T-helper 22 cell (primary cell): ENCODE results near the gene ABHD3.
"Not testable (repeated sequence)": the region's sequence is repeated elsewhere in the genome, so short reads cannot be mapped to it uniquely, and the experiment has no call there.

Experiments
- DNase-seq: peaks from one replicate; pipeline ENCODE4 v3.0.0-alpha.2; 2020; ENCODE audit warnings: low read depth

ABHD3 gene

GRCh38 chr18:21650311-21650710, 54.3 kb downstream of the ABHD3 start:
- DNase-seq, result no peak

- DNase-seq, result not testable (repeated sequence)
Observed at GRCh38 chr18:21640375-21640774, 64.2 kb downstream of the ABHD3 start.

- DNase-seq, result no peak
Observed at GRCh38 chr18:21638822-21639221, 65.8 kb downstream of the ABHD3 start.

- DNase-seq, result no peak
Observed at GRCh38 chr18:21636769-21637168, 67.8 kb downstream of the ABHD3 start.

GRCh38 chr18:21634588-21635199, 69.9 kb downstream of the ABHD3 start:
- DNase-seq, result no peak

GRCh38 chr18:21632393-21632792, 72.2 kb downstream of the ABHD3 start:
- no peak for DNase-seq

- DNase-seq, result no peak
Observed at GRCh38 chr18:21629089-21629832, 75.3 kb downstream of the ABHD3 start.

- not testable (repeated sequence) for DNase-seq
Observed at GRCh38 chr18:21621640-21622039, 82.9 kb downstream of the ABHD3 start.

- peak; percentile 67 for DNase-seq
Observed at GRCh38 chr18:21612125-21613039, 92.2 kb downstream of the ABHD3 start, which contains the start of gene SNRPD1. Gene SNRPD1 (plus strand): TSS chr18:21612314. CDS start chr18:21612430, 116 bp downstream.

GRCh38 chr18:21611401-21612124, 93.0 kb downstream of the ABHD3 start:
- DNase-seq, result not testable (repeated sequence)

GRCh38 chr18:21605213-21605612, 99.4 kb downstream of the ABHD3 start:
- DNase-seq, result no peak

GRCh38 chr18:21604671-21605070, 99.9 kb downstream of the ABHD3 start:
- DNase-seq, result no peak

GRCh38 chr18:21602299-21602587, 102.3 kb downstream of the ABHD3 start:
- no peak for DNase-seq
